H1 (cell line): ENCODE data around the gene RERE. TPM values are rescaled to one million over a fixed set of nuclear protein-coding genes. Genes with fewer than 3 reads are reported as not detected.

Experiments
- CTCF ChIA-PET: fragments of 300-600 bp; sonication (Branson Sonifier 250); formaldehyde crosslinking; loops from one replicate; lab custom pipeline; 2021; ENCODE audit not compliant: partially characterized antibody; lab: Charles Lee
- POLR2A ChIA-PET: fragments of 300-600 bp; sonication (Branson Sonifier 250); formaldehyde crosslinking; loops from one replicate; lab custom pipeline; 2021; ENCODE audit warnings: inconsistent platforms; ENCODE audit not compliant: partially characterized antibody; lab: Charles Lee
- DNase-seq, 2 experiments: peaks; one replicate each; pipeline versions ENCODE4 v3.0.0 to v3.0.0-alpha.2; 2010 to 2022; ENCODE audit warnings: low spot score in 2 of 2, low read depth in 1 of 2, mixed read lengths in 1 of 2
- FAIRE-seq: peaks from 2 replicates; lab custom pipeline; 2011; peaks lifted over from hg19 to GRCh38; lab: Jason Lieb, UNC
- H2AFZ ChIP-seq: 2 replicates; pipeline ENCODE4 v1.8.1; 2012; ENCODE audit warnings: low read length, inconsistent platforms
- H2AK5ac ChIP-seq: 2 replicates; pipeline ENCODE4 v1.6.1; 2013; ENCODE audit warnings: low read depth, low read length
- H2BK120ac ChIP-seq: replicated peaks from 2 replicates; pipeline ENCODE3; 2013; ENCODE audit warnings: low read depth, low read length, inconsistent platforms
- H2BK12ac ChIP-seq: 2 replicates; pipeline ENCODE4 v1.6.1; 2013; ENCODE audit warnings: low read depth, low read length
- H2BK15ac ChIP-seq: 2 replicates; pipeline ENCODE4 v1.6.1; 2013; ENCODE audit warnings: low read length
- H2BK20ac ChIP-seq: 2 replicates; pipeline ENCODE4 v1.6.1; 2013; ENCODE audit warnings: low read length
- H2BK5ac ChIP-seq: 2 replicates; pipeline ENCODE4 v1.6.1; 2013; ENCODE audit warnings: low read depth, low read length
- H3K14ac ChIP-seq: 2 replicates; pipeline ENCODE4 v1.6.1; 2013; ENCODE audit warnings: inconsistent platforms; ENCODE audit not compliant: insufficient read length
- H3K18ac ChIP-seq: 2 replicates; pipeline ENCODE4 v1.6.1; 2013; ENCODE audit warnings: low read length; ENCODE audit errors: extremely low read depth
- H3K23ac ChIP-seq: 2 replicates; pipeline ENCODE4 v1.6.1; 2013; ENCODE audit warnings: inconsistent platforms; ENCODE audit not compliant: insufficient read length
- H3K23me2 ChIP-seq: 2 replicates; pipeline ENCODE4 v1.6.1; 2013; ENCODE audit warnings: low read depth, low read length
- H3K27ac ChIP-seq: 2 replicates; pipeline ENCODE4 v1.6.1; 2011; ENCODE audit warnings: low read depth, low read length, inconsistent platforms
- H3K27me3 ChIP-seq, 4 experiments: replicated peaks in 1 of 4; 1 replicate in 1 of 4; 2 replicates in 3 of 4; pipeline versions ENCODE4 v1.6.1 to v1.8.1; 2011 to 2013; ENCODE audit warnings: low read length in 3 of 4, mild to moderate bottlenecking in 3 of 4, inconsistent platforms in 2 of 4, mixed read lengths in 2 of 4, moderate library complexity in 1 of 4; ENCODE audit not compliant: control insufficient read depth in 3 of 4, insufficient read depth in 3 of 4; ENCODE audit errors: extremely low read depth in 1 of 4
- H3K36me3 ChIP-seq, 4 experiments: 2 replicates each; pipeline versions ENCODE4 v1.6.1 to v1.8.1; 2011 to 2013; ENCODE audit warnings: mild to moderate bottlenecking in 4 of 4, low read length in 3 of 4, moderate library complexity in 2 of 4, control low read depth in 1 of 4, inconsistent platforms in 1 of 4; ENCODE audit not compliant: insufficient read depth in 4 of 4, control insufficient read depth in 2 of 4
- H3K4ac ChIP-seq: replicated peaks from 2 replicates; pipeline ENCODE3; 2013; ENCODE audit warnings: low read length, low read depth, mixed read lengths, inconsistent platforms; ENCODE audit not compliant: insufficient read length
- H3K4me1 ChIP-seq, 4 experiments: replicated peaks in 1 of 4; 1 replicate in 1 of 4; 2 replicates in 3 of 4; pipeline versions ENCODE4 v1.6.1 to v1.8.1; 2011 to 2013; ENCODE audit warnings: low read length in 3 of 4, inconsistent platforms in 2 of 4, mixed read lengths in 1 of 4; ENCODE audit not compliant: insufficient read depth in 4 of 4, control insufficient read depth in 3 of 4
- H3K4me2 ChIP-seq, 2 experiments: 2 replicates each; pipeline versions ENCODE4 v1.6.1 to v1.8.1; 2011 to 2013; ENCODE audit warnings: low read depth in 2 of 2, low read length in 2 of 2, control low read depth in 1 of 2, inconsistent platforms in 1 of 2, mild to moderate bottlenecking in 1 of 2; ENCODE audit not compliant: insufficient read depth in 1 of 2
- H3K4me3 ChIP-seq, 4 experiments: fragments of 200-600, 300-600 bp in 1 of 4; sonication (generic), shearing (Covaris generic), sonication (Bioruptor Twin) in 1 of 4; 2 replicates each; pipeline versions ENCODE4 v1.5.1 to v1.8.1; 2011 to 2016; ENCODE audit warnings: low read length in 4 of 4, low read depth in 3 of 4, control low read depth in 2 of 4, inconsistent platforms in 2 of 4, mild to moderate bottlenecking in 2 of 4, mixed read lengths in 1 of 4, moderate library complexity in 1 of 4; ENCODE audit not compliant: insufficient read depth in 2 of 4; ENCODE audit errors: extremely low read depth in 1 of 4
- H3K56ac ChIP-seq: replicated peaks from 2 replicates; pipeline ENCODE3; 2013; ENCODE audit warnings: low read depth, mild to moderate bottlenecking, mixed read lengths, low read length, inconsistent platforms; ENCODE audit not compliant: insufficient read length
- H3K79me1 ChIP-seq: 2 replicates; pipeline ENCODE4 v1.6.1; 2013; ENCODE audit warnings: low read depth, low read length, control low read depth
- H3K79me2 ChIP-seq, 2 experiments: 2 replicates each; pipeline versions ENCODE4 v1.6.1 to v1.8.1; 2012 to 2013; ENCODE audit warnings: low read length in 2 of 2, mild to moderate bottlenecking in 2 of 2, inconsistent platforms in 1 of 2; ENCODE audit not compliant: insufficient read depth in 2 of 2, control insufficient read depth in 1 of 2
- H3K9ac ChIP-seq, 4 experiments: replicated peaks in 1 of 4; 1 replicate in 1 of 4; 2 replicates in 3 of 4; pipeline versions ENCODE4 v1.6.1 to v1.8.1; 2011 to 2013; ENCODE audit warnings: low read depth in 3 of 4, low read length in 3 of 4, control low read depth in 2 of 4, mild to moderate bottlenecking in 2 of 4, moderate library complexity in 2 of 4, inconsistent platforms in 1 of 4; ENCODE audit errors: extremely low read depth in 1 of 4
- H3K9me3 ChIP-seq, 2 experiments: 2 replicates each; pipeline versions ENCODE4 v1.6.1 to v1.8.1; 2012 to 2013; ENCODE audit warnings: mild to moderate bottlenecking in 2 of 2, moderate library complexity in 2 of 2, control low read depth in 1 of 2, inconsistent platforms in 1 of 2, low read depth in 1 of 2, low read length in 1 of 2, mixed read lengths in 1 of 2; ENCODE audit not compliant: insufficient read depth in 2 of 2
- H4K20me1 ChIP-seq, 2 experiments: replicated peaks in 1 of 2; 2 replicates each; pipeline versions ENCODE3 to v1.8.1; 2011 to 2013; ENCODE audit warnings: inconsistent platforms in 2 of 2, low read length in 2 of 2, mild to moderate bottlenecking in 1 of 2; ENCODE audit not compliant: insufficient read depth in 2 of 2, control insufficient read depth in 1 of 2
- H4K5ac ChIP-seq: 2 replicates; pipeline ENCODE4 v1.6.1; 2013; ENCODE audit warnings: low read length, low read depth, mixed read lengths, inconsistent platforms; ENCODE audit not compliant: insufficient read length
- H4K8ac ChIP-seq: 2 replicates; pipeline ENCODE4 v1.8.0; 2013; ENCODE audit warnings: mild to moderate bottlenecking, moderate library complexity, low read length, inconsistent platforms; ENCODE audit not compliant: insufficient read depth; ENCODE audit errors: extremely low read depth
- H4K91ac ChIP-seq: replicated peaks from 2 replicates; pipeline ENCODE3; 2013; ENCODE audit warnings: low read length, mixed read lengths, inconsistent platforms; ENCODE audit not compliant: insufficient read length
- CHD1 ChIP-seq: IDR thresholded peaks from 2 replicates; pipeline ENCODE4 v1.6.1; 2012; ENCODE audit warnings: low read depth, low read length, improper control_type of control experiment
- EP300 ChIP-seq, 2 experiments: IDR thresholded peaks; 1 replicate in 1 of 2; 2 replicates in 1 of 2; pipeline ENCODE4 v1.6.1; 2011 to 2012; ENCODE audit warnings: low read depth in 2 of 2, low read length in 2 of 2, mild to moderate bottlenecking in 2 of 2, borderline replicate concordance in 1 of 2, inconsistent platforms in 1 of 2, moderate library complexity in 1 of 2
- FOSL1 ChIP-seq: IDR thresholded peaks from 2 replicates; pipeline ENCODE4 v1.6.1; 2011; ENCODE audit warnings: mild to moderate bottlenecking, low read depth, low read length, moderate library complexity; ENCODE audit not compliant: insufficient read depth
- JUND ChIP-seq: IDR thresholded peaks from 2 replicates; pipeline ENCODE4 v1.6.1; 2011; ENCODE audit warnings: mild to moderate bottlenecking, improper control_type of control experiment, low read length
- MAFK ChIP-seq: IDR thresholded peaks from 2 replicates; pipeline ENCODE4 v1.6.1; 2012; ENCODE audit warnings: low read depth, mild to moderate bottlenecking, improper control_type of control experiment, low read length
- NRF1 ChIP-seq: IDR thresholded peaks from 2 replicates; pipeline ENCODE4 v1.6.1; 2011; ENCODE audit warnings: mild to moderate bottlenecking, low read depth, low read length, improper control_type of control experiment
- POLR2A ChIP-seq, 2 experiments: IDR thresholded peaks; 1 replicate in 1 of 2; 2 replicates in 1 of 2; pipeline ENCODE4 v1.6.1; 2011; ENCODE audit warnings: low read depth in 2 of 2, low read length in 2 of 2, mild to moderate bottlenecking in 2 of 2; ENCODE audit errors: control extremely low read depth in 1 of 2
- RBBP5 ChIP-seq: IDR thresholded peaks from 2 replicates; pipeline ENCODE4 v1.7.1; 2012; ENCODE audit warnings: low read depth, mild to moderate bottlenecking, inconsistent platforms, low read length, moderate library complexity, borderline replicate concordance
- RXRA ChIP-seq: IDR thresholded peaks from 2 replicates; pipeline ENCODE4 v1.6.1; 2011; ENCODE audit warnings: low read depth, mild to moderate bottlenecking, low read length, moderate library complexity; ENCODE audit not compliant: insufficient read depth
- SP1 ChIP-seq: IDR thresholded peaks from 2 replicates; pipeline ENCODE4 v1.6.1; 2011; ENCODE audit warnings: low read depth, low read length
- SP4 ChIP-seq: IDR thresholded peaks from 2 replicates; pipeline ENCODE4 v1.6.1; 2012; ENCODE audit warnings: low read length, inconsistent platforms
- TAF7 ChIP-seq: optimal IDR thresholded peaks from 2 replicates; pipeline ENCODE3; 2011; ENCODE audit warnings: low read depth, mild to moderate bottlenecking, inconsistent platforms, low read length, moderate library complexity, borderline replicate concordance
- WGBS, 2 experiments: shearing (Covaris generic) in 1 of 2; methylation state at CpG; one replicate each; pipeline versions ENCODE4 v1.1.6 to v1.1.7; 2013 to 2015; ENCODE audit warnings: low lambda C conversion rate in 2 of 2, mixed read lengths in 2 of 2, inconsistent platforms in 1 of 2, low coverage in 1 of 2, missing lambda C conversion rate in 1 of 2; ENCODE audit not compliant: insufficient replicate concordance in 2 of 2, insufficient coverage in 1 of 2, insufficient read length in 1 of 2; ENCODE audit errors: extremely low coverage in 1 of 2, missing lambda C conversion rate in 1 of 2; 5-methylcytosine and 5-hydroxymethylcytosine counted together
- polyA plus RNA-seq, 7 experiments: library from polyadenylated mRNA; depleted of rRNA in 3 of 7; stranded (reverse) in 5 of 7; unstranded in 2 of 7; fragments of >200 nt in 5 of 7; fragments of 200-250 nt in 2 of 7; gene quantifications; 1 replicate in 5 of 7; 2 replicates in 1 of 7; 4 replicates in 1 of 7; pipeline versions ENCODE4 v1.2.1 to v1.2.3, GENCODE V29; 2011 to 2013; ENCODE audit warnings: missing spikeins in 2 of 7, mixed read lengths in 2 of 7
- total RNA-seq: library from RNA; stranded (reverse); fragmentation: NEBNext Ultra II Directional; extraction: Animal tissue kit (Norgen Biotek cat#: 25700); gene quantifications from 2 replicates; pipeline ENCODE4 v1.2.1, GENCODE V29; 2021
- TF ChIP-seq, protein P1 (sequence below): IDR thresholded peaks from 2 replicates; pipeline ENCODE4 v1.6.1; 2011; ENCODE audit warnings: low read depth, mild to moderate bottlenecking, low read length; ENCODE audit not compliant: insufficient read depth
- TF ChIP-seq, protein P2 (sequence below): IDR thresholded peaks from 2 replicates; pipeline ENCODE4 v1.6.1; 2012; ENCODE audit warnings: inconsistent platforms

The RERE gene
- total and polyA plus RNA-seq, 2 of the 8 experiments (the other 6 are each of a cell fraction or from before 2014, with no cell fraction given): 15.3 to 142 TPM

DNA sequence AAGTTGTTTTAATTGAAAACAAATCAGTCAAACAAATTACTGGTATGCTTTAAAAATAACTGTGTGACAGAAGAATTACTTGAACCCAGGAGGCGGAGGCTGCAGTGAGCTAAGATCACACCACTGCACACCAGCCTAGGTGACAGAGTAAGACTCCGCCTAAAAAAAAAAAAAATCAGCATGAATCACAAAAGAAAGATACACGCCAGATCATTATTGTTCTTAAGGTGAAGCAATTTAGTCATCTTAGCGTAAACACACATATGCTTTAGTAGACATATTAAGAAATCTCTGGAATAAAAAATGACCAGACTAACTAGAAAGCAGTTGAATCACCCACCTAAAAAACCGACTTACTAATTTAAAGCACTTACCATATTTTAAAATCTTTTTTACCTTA is 20.2 kb downstream of the RERE start:
- Histone ChIP-seq H3K79me1 (peaks cover 6% of the 10 kb centered on the region; the same call in 1 of the 2 replicates), H3K9ac (no peak overlapping the region), H2BK12ac (no peak overlapping the region), H4K5ac (no peak overlapping the region), H3K23me2 (no peaks in the 10 kb centered on the region), H3K79me2 (peaks cover under 1 to 75% of the 10 kb centered on the region in 2 experiments; a peak in 3 of 4 replicates), H2BK20ac (no peak overlapping the region), H3K4me3 (no peak overlapping the region), H2BK15ac (no peak overlapping the region), H3K23ac (no peak overlapping the region), H3K56ac (no peak overlapping the region), H3K36me3 (no peaks in the 10 kb centered on the region), H4K91ac (no peak overlapping the region), H2AK5ac (no peak overlapping the region), H3K18ac (no peak overlapping the region), H3K27me3 (no peaks in the 10 kb centered on the region), H3K27ac (no peak overlapping the region), H3K4me1 (peaks cover 0 to 11% (median 1%) of the 10 kb centered on the region in 4 experiments; a peak in 3 of 7 replicates), H4K20me1 (peaks cover 0 to 4% of the 10 kb centered on the region in 2 experiments), H4K8ac (no peak overlapping the region), H3K14ac (no peak overlapping the region), H3K4me2 (no peak overlapping the region), H2BK120ac (no peak overlapping the region), H2AFZ (no peak overlapping the region), H3K9me3 (no peaks in the 10 kb centered on the region), H2BK5ac (no peak overlapping the region), H3K4ac (no peak overlapping the region)
- DNase-seq (no peak), FAIRE-seq (no peak)
- ChIA-PET CTCF (no interaction called here), POLR2A (no interaction called here)
- 91 to 100% methylated on average over 1 to 5 of the region's 5 CpGs for WGBS, 2 experiments
- TF ChIP-seq, protein P1, sequence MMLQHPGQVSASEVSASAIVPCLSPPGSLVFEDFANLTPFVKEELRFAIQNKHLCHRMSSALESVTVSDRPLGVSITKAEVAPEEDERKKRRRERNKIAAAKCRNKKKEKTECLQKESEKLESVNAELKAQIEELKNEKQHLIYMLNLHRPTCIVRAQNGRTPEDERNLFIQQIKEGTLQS: no peak
- TF ChIP-seq CHD1: no peak
- TF ChIP-seq NRF1: no peak
- no peak for TF ChIP-seq POLR2A (IDR thresholded peaks at IDR 0.05; ENCODE audit: control extremely low read depth in 1 of 2, low read depth in 2 of 2, low read length in 2 of 2)
- no peak for TF ChIP-seq EP300 (IDR thresholded peaks at IDR 0.05; ENCODE audit: borderline replicate concordance in 1 of 2, low read depth in 2 of 2, low read length in 2 of 2)
- TF ChIP-seq, protein P2, sequence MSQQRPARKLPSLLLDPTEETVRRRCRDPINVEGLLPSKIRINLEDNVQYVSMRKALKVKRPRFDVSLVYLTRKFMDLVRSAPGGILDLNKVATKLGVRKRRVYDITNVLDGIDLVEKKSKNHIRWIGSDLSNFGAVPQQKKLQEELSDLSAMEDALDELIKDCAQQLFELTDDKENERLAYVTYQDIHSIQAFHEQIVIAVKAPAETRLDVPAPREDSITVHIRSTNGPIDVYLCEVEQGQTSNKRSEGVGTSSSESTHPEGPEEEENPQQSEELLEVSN: no peak
- no peak for TF ChIP-seq RXRA
- no peak for TF ChIP-seq SP1
- no peak for TF ChIP-seq RBBP5
- TF ChIP-seq MAFK: no peak
- no peak for TF ChIP-seq TAF7
- no peak for TF ChIP-seq FOSL1
- no peak for TF ChIP-seq JUND
- TF ChIP-seq SP4: no peak
